Peyer's patch (tissue), 4 donors: ENCODE results near the gene NR1I2.

Experiments used
- CTCF ChIP-seq, 6 experiments: fragments of 450-650 bp in 4 of 6; fragments of 200-600 bp in 2 of 6; sonication (generic) in 1 of 6; IDR thresholded peaks; one replicate each; pipeline ENCODE4 v1.5.1; 2017 to 2019; ENCODE audit warnings: antibody characterized with exemption in 6 of 6, mild to moderate bottlenecking in 3 of 6, moderate library complexity in 1 of 6
- POLR2A ChIP-seq, 2 donors: fragments of 450-650 bp; IDR thresholded peaks; one replicate each; pipeline ENCODE4 v1.5.1; 2017; ENCODE audit warnings: antibody characterized with exemption in 2 of 2, mild to moderate bottlenecking in 2 of 2, moderate library complexity in 2 of 2

- TF ChIP-seq CTCF (IDR thresholded peaks at IDR 0.05): no peak
- TF ChIP-seq POLR2A (IDR thresholded peaks at IDR 0.05): no peak
Measured at GRCh38 chr3:119796785-119797184, 14.9 kb downstream of the NR1I2 start.
